Astrocyte (in vitro differentiated cells and primary cell): ENCODE measurements around the gene TGM1. TPM values are rescaled to one million over a fixed set of nuclear protein-coding genes. Genes with fewer than 3 reads are reported as not detected.

Source experiments
- DNase-seq: peaks from one replicate; pipeline ENCODE4 v3.0.0-alpha.2; 2010; ENCODE audit warnings: low read depth
- FAIRE-seq: peaks from 2 replicates; lab custom pipeline; 2011; peaks lifted over from hg19 to GRCh38; lab: Jason Lieb, UNC
- H2AFZ ChIP-seq: 2 replicates; pipeline ENCODE4 v1.6.0; 2012; ENCODE audit warnings: low read depth, low read length, inconsistent platforms
- H3K27ac ChIP-seq: 2 replicates; pipeline ENCODE4 v1.5.1; 2011; ENCODE audit warnings: low read depth, low read length, inconsistent platforms
- H3K27me3 ChIP-seq: 2 replicates; pipeline ENCODE4 v1.6.0; 2011; ENCODE audit warnings: low read length, inconsistent platforms; ENCODE audit not compliant: insufficient read depth
- H3K36me3 ChIP-seq: 2 replicates; pipeline ENCODE4 v1.5.1; 2011; ENCODE audit warnings: low read length, inconsistent platforms; ENCODE audit not compliant: insufficient read depth
- H3K4me1 ChIP-seq: 2 replicates; pipeline ENCODE4 v1.5.1; 2011; ENCODE audit warnings: low read length, inconsistent platforms; ENCODE audit not compliant: insufficient read depth
- H3K4me2 ChIP-seq: 2 replicates; pipeline ENCODE4 v1.6.0; 2012; ENCODE audit warnings: low read length, inconsistent platforms
- H3K4me3 ChIP-seq: 2 replicates; pipeline ENCODE4 v1.5.1; 2011; ENCODE audit warnings: low read depth, mild to moderate bottlenecking, low read length, inconsistent platforms; ENCODE audit not compliant: insufficient read depth
- H3K79me2 ChIP-seq: 2 replicates; pipeline ENCODE4 v1.6.0; 2012; ENCODE audit warnings: mild to moderate bottlenecking, low read length, inconsistent platforms; ENCODE audit not compliant: insufficient read depth
- H3K9ac ChIP-seq: 2 replicates; pipeline ENCODE4 v1.6.0; 2012; ENCODE audit warnings: mild to moderate bottlenecking, low read length, inconsistent platforms
- H3K9me3 ChIP-seq: 2 replicates; pipeline ENCODE4 v1.5.1; 2012; ENCODE audit warnings: low read depth, mild to moderate bottlenecking, low read length, inconsistent platforms; ENCODE audit not compliant: insufficient read depth
- H4K20me1 ChIP-seq: 2 replicates; pipeline ENCODE4 v1.6.0; 2012; ENCODE audit warnings: low read length, inconsistent platforms; ENCODE audit not compliant: insufficient read depth
- H3K27ac Mint-ChIP-seq: one replicate; pipeline ENCODE4 v1.8.0; 2021; ENCODE audit warnings: mild to moderate bottlenecking, mixed read lengths; ENCODE audit not compliant: unreplicated experiment
- H3K27me3 Mint-ChIP-seq: one replicate; pipeline ENCODE4 v1.8.0; 2021; ENCODE audit warnings: low read depth, mixed read lengths; ENCODE audit not compliant: unreplicated experiment
- H3K36me3 Mint-ChIP-seq: one replicate; pipeline ENCODE4 v1.8.0; 2021; ENCODE audit warnings: low read depth, mixed read lengths; ENCODE audit not compliant: unreplicated experiment
- H3K4me1 Mint-ChIP-seq: one replicate; pipeline ENCODE4 v1.8.0; 2021; ENCODE audit warnings: low read depth, mixed read lengths; ENCODE audit not compliant: unreplicated experiment
- H3K4me3 Mint-ChIP-seq: one replicate; pipeline ENCODE4 v1.8.0; 2021; ENCODE audit warnings: mild to moderate bottlenecking, moderate library complexity, mixed read lengths; ENCODE audit not compliant: unreplicated experiment
- H3K9me3 Mint-ChIP-seq: one replicate; pipeline ENCODE4 v1.8.0; 2021; ENCODE audit warnings: mild to moderate bottlenecking, mixed read lengths; ENCODE audit not compliant: unreplicated experiment
- EZH2 ChIP-seq: IDR thresholded peaks from 2 replicates; pipeline ENCODE4 v1.6.1; 2012; ENCODE audit warnings: mild to moderate bottlenecking, low read length, inconsistent platforms; ENCODE audit not compliant: insufficient read depth
- total RNA-seq: library from RNA; stranded (reverse); gene quantifications from 2 replicates; pipeline ENCODE4 v1.2.1, GENCODE V29; 2021
- TF ChIP-seq, protein P1 (sequence below): IDR thresholded peaks from 2 replicates; pipeline ENCODE4 v1.5.1; 2011; ENCODE audit warnings: low read depth, mild to moderate bottlenecking, inconsistent platforms, low read length, moderate library complexity; ENCODE audit not compliant: insufficient read depth

The TGM1 gene
- total RNA-seq, 1 donor from 2014 or later, result 3.8 TPM

DNA sequence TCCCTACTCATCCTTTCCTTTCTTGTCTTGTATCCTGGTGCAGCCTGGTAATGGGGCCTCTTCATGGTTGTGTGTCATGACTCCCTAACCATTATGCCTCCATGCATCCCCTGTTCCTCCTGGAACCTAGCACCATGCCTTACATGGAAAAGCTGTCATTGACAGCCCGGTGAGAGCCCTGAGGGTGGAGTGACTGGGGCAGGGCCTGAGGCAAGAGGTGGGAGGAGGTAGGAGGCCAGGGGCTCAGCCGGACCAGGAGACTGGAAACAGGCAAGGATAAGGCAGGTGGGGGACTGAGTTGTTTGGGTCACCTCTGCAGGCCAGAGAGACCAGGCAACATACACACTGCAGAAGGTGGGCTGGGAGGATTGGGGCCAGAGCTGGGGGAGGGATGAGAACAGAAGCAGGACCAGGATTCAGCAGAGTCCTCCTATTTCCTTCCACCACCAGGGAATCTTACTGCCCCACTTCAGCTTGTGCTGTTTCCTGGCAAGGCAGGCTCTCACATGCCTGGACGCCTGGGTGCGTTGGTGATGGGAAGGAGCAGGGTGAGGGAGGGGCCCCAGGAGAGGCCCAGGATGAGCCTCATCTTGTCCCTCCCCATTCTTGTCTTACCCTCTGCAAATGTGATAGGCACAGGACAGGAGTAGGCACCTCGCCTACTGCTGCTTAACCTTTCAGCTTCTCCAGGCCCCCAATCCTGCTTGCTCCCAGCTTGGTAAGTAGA is 46.7 kb upstream of the TGM1 start, which contains the start of gene LTB4R2:
Gene LTB4R2, plus strand, starts transcription at position 603 of the 727 bp plus-strand sequence. CDS start 525 bp downstream, outside the sequence.
- Mint-ChIP-seq H3K36me3 (peaks cover 29% of the 10 kb centered on the region), H3K4me3 (no peak within 1 kb of the TSS)
- no peak for FAIRE-seq

DNA sequence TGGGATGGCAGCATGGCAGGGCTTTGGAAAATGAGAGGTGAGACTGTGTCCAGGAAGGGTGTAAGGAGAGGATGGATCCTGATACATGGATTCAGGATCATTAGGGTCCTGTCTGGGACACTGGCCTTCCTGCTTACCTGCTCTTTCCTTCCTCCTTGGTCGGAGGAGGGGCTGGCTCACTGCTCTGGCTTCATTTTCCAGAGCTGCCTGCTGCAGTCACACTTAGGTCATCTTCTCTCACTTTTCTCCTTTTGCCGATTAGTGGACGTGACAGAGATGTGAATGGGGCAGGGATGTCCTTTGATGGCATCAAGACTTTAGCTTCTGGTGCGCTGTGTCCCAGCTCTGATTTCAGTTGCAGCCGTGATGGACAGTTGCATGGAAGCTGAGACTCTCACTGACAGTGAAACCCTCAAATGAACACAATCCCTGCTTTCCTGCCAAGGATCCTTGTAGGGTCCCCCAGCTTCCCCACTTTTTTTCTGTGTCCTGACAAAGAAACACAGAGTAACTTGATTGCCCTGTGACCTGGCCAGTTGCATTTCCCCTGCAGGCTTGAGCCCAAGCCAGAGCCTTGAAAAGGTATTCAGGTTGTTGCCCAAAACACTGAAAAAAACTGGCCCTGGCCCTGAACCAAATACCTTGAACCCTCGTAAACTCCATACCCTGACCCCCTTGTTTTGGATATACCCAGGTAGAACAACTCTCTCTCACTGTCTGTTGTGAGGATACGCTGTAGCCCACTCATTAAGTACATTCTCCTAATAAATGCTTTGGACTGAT is 45.6 kb upstream of the TGM1 start:
- Mint-ChIP-seq H3K9me3 (no peaks in the 10 kb centered on the region), H3K36me3 (peaks cover 38% of the 10 kb centered on the region), H3K27me3 (no peaks in the 10 kb centered on the region), H3K27ac (no peak overlapping the region), H3K4me3 (no peak overlapping the region), H3K4me1 (peaks cover 8% of the 10 kb centered on the region)
- H3K4me1 ChIP-seq, result peaks cover 16% of the 10 kb centered on the region
- peaks cover 48% of the 10 kb centered on the region for H4K20me1 ChIP-seq
- H3K36me3 ChIP-seq, result peaks cover 30% of the 10 kb centered on the region
- no peak for FAIRE-seq
- H3K9ac ChIP-seq, result no peak overlapping the region
- H3K9me3 ChIP-seq, result no peaks in the 10 kb centered on the region
- no peaks in the 10 kb centered on the region for H3K79me2 ChIP-seq
- H3K4me3 ChIP-seq, result no peak overlapping the region
- no peak overlapping the region for H2AFZ ChIP-seq
- DNase-seq, result no peak
- H3K27me3 ChIP-seq, result no peaks in the 10 kb centered on the region
- TF ChIP-seq EZH2, result no peak
- TF ChIP-seq, protein P1, sequence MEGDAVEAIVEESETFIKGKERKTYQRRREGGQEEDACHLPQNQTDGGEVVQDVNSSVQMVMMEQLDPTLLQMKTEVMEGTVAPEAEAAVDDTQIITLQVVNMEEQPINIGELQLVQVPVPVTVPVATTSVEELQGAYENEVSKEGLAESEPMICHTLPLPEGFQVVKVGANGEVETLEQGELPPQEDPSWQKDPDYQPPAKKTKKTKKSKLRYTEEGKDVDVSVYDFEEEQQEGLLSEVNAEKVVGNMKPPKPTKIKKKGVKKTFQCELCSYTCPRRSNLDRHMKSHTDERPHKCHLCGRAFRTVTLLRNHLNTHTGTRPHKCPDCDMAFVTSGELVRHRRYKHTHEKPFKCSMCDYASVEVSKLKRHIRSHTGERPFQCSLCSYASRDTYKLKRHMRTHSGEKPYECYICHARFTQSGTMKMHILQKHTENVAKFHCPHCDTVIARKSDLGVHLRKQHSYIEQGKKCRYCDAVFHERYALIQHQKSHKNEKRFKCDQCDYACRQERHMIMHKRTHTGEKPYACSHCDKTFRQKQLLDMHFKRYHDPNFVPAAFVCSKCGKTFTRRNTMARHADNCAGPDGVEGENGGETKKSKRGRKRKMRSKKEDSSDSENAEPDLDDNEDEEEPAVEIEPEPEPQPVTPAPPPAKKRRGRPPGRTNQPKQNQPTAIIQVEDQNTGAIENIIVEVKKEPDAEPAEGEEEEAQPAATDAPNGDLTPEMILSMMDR, result no peak
- H3K27ac ChIP-seq, result no peak overlapping the region
- no peak overlapping the region for H3K4me2 ChIP-seq

More for the DNA sequence above, 46.7 kb upstream of the TGM1 start, which contains the start of gene LTB4R2:
- no peak for DNase-seq
- peaks cover 18% of the 10 kb centered on the region for H3K36me3 ChIP-seq
- no peak within 1 kb of the TSS for H3K4me3 ChIP-seq
- no peak within 1 kb of the TSS for H3K27ac ChIP-seq
- TF ChIP-seq, protein P1, result no peak
- no peak for TF ChIP-seq EZH2
- peaks cover 16% of the 10 kb centered on the region for H3K4me1 ChIP-seq
- peaks cover 2% of the 10 kb centered on the region for H3K9me3 Mint-ChIP-seq
- H3K9me3 ChIP-seq, result no peaks in the 10 kb centered on the region
- no peak within 1 kb of the TSS for H3K9ac ChIP-seq
- peak within 1 kb of the TSS; percentile 78 for H3K4me2 ChIP-seq
- H3K27me3 Mint-ChIP-seq, result peaks cover 6% of the 10 kb centered on the region
- peaks cover 2% of the 10 kb centered on the region for H3K27me3 ChIP-seq
- peaks cover 48% of the 10 kb centered on the region for H4K20me1 ChIP-seq
- H3K27ac Mint-ChIP-seq, result peak within 1 kb of the TSS; percentile 66
- H3K4me1 Mint-ChIP-seq, result peaks cover 8% of the 10 kb centered on the region
- H2AFZ ChIP-seq, result peak within 1 kb of the TSS; percentile 44
- H3K79me2 ChIP-seq, result no peaks in the 10 kb centered on the region
